Astrocyte (in vitro differentiated cells and primary cell): ENCODE measurements around the gene NR4A2. TPM values are rescaled to one million over a fixed set of nuclear protein-coding genes. Genes with fewer than 3 reads are reported as not detected.

Experiments
- DNase-seq: peaks from one replicate; pipeline ENCODE4 v3.0.0-alpha.2; 2010; ENCODE audit warnings: low read depth
- FAIRE-seq: peaks from 2 replicates; lab custom pipeline; 2011; peaks lifted over from hg19 to GRCh38; lab: Jason Lieb, UNC
- H2AFZ ChIP-seq: 2 replicates; pipeline ENCODE4 v1.6.0; 2012; ENCODE audit warnings: low read depth, low read length, inconsistent platforms
- H3K27ac ChIP-seq: 2 replicates; pipeline ENCODE4 v1.5.1; 2011; ENCODE audit warnings: low read depth, low read length, inconsistent platforms
- H3K27me3 ChIP-seq: 2 replicates; pipeline ENCODE4 v1.6.0; 2011; ENCODE audit warnings: low read length, inconsistent platforms; ENCODE audit not compliant: insufficient read depth
- H3K36me3 ChIP-seq: 2 replicates; pipeline ENCODE4 v1.5.1; 2011; ENCODE audit warnings: low read length, inconsistent platforms; ENCODE audit not compliant: insufficient read depth
- H3K4me1 ChIP-seq: 2 replicates; pipeline ENCODE4 v1.5.1; 2011; ENCODE audit warnings: low read length, inconsistent platforms; ENCODE audit not compliant: insufficient read depth
- H3K4me2 ChIP-seq: 2 replicates; pipeline ENCODE4 v1.6.0; 2012; ENCODE audit warnings: low read length, inconsistent platforms
- H3K4me3 ChIP-seq: 2 replicates; pipeline ENCODE4 v1.5.1; 2011; ENCODE audit warnings: low read depth, mild to moderate bottlenecking, low read length, inconsistent platforms; ENCODE audit not compliant: insufficient read depth
- H3K79me2 ChIP-seq: 2 replicates; pipeline ENCODE4 v1.6.0; 2012; ENCODE audit warnings: mild to moderate bottlenecking, low read length, inconsistent platforms; ENCODE audit not compliant: insufficient read depth
- H3K9ac ChIP-seq: 2 replicates; pipeline ENCODE4 v1.6.0; 2012; ENCODE audit warnings: mild to moderate bottlenecking, low read length, inconsistent platforms
- H3K9me3 ChIP-seq: 2 replicates; pipeline ENCODE4 v1.5.1; 2012; ENCODE audit warnings: low read depth, mild to moderate bottlenecking, low read length, inconsistent platforms; ENCODE audit not compliant: insufficient read depth
- H4K20me1 ChIP-seq: 2 replicates; pipeline ENCODE4 v1.6.0; 2012; ENCODE audit warnings: low read length, inconsistent platforms; ENCODE audit not compliant: insufficient read depth
- H3K27ac Mint-ChIP-seq: one replicate; pipeline ENCODE4 v1.8.0; 2021; ENCODE audit warnings: mild to moderate bottlenecking, mixed read lengths; ENCODE audit not compliant: unreplicated experiment
- H3K27me3 Mint-ChIP-seq: one replicate; pipeline ENCODE4 v1.8.0; 2021; ENCODE audit warnings: low read depth, mixed read lengths; ENCODE audit not compliant: unreplicated experiment
- H3K36me3 Mint-ChIP-seq: one replicate; pipeline ENCODE4 v1.8.0; 2021; ENCODE audit warnings: low read depth, mixed read lengths; ENCODE audit not compliant: unreplicated experiment
- H3K4me1 Mint-ChIP-seq: one replicate; pipeline ENCODE4 v1.8.0; 2021; ENCODE audit warnings: low read depth, mixed read lengths; ENCODE audit not compliant: unreplicated experiment
- H3K4me3 Mint-ChIP-seq: one replicate; pipeline ENCODE4 v1.8.0; 2021; ENCODE audit warnings: mild to moderate bottlenecking, moderate library complexity, mixed read lengths; ENCODE audit not compliant: unreplicated experiment
- H3K9me3 Mint-ChIP-seq: one replicate; pipeline ENCODE4 v1.8.0; 2021; ENCODE audit warnings: mild to moderate bottlenecking, mixed read lengths; ENCODE audit not compliant: unreplicated experiment
- CTCF ChIP-seq: IDR thresholded peaks from 2 replicates; pipeline ENCODE4 v1.5.1; 2011; ENCODE audit warnings: low read depth, mild to moderate bottlenecking, inconsistent platforms, low read length, moderate library complexity; ENCODE audit not compliant: insufficient read depth
- EZH2 ChIP-seq: IDR thresholded peaks from 2 replicates; pipeline ENCODE4 v1.6.1; 2012; ENCODE audit warnings: mild to moderate bottlenecking, low read length, inconsistent platforms; ENCODE audit not compliant: insufficient read depth
- total RNA-seq: library from RNA; stranded (reverse); gene quantifications from 2 replicates; pipeline ENCODE4 v1.2.1, GENCODE V29; 2021

NR4A2 gene
- total RNA-seq, 1 donor from 2014 or later = 1.3 TPM

GRCh38 chr2:156334496-156335478 is 2.3 kb upstream of the NR4A2 start:
- peaks cover 3% of the 10 kb centered on the region for H3K9me3 Mint-ChIP-seq
- DNase-seq = peak; percentile 92
- H3K36me3 Mint-ChIP-seq = peaks cover 5% of the 10 kb centered on the region
- no peak for FAIRE-seq
- Histone ChIP-seq H3K27ac (peak overlapping the region; percentile 99), H3K4me1 (peaks cover 24% of the 10 kb centered on the region), H2AFZ (peak overlapping the region; percentile 68), H3K4me3 (peak overlapping the region; percentile 80), H3K4me2 (peak overlapping the region; percentile 100), H3K9ac (peak overlapping the region; percentile 96), H3K79me2 (no peaks in the 10 kb centered on the region), H4K20me1 (no peaks in the 10 kb centered on the region), H3K9me3 (no peaks in the 10 kb centered on the region), H3K36me3 (no peaks in the 10 kb centered on the region), H3K27me3 (peaks cover 17% of the 10 kb centered on the region)
- H3K27me3 Mint-ChIP-seq = peaks cover 4% of the 10 kb centered on the region
- H3K4me1 Mint-ChIP-seq = peaks cover 6% of the 10 kb centered on the region
- H3K4me3 Mint-ChIP-seq = peak overlapping the region; percentile 94
- no peak for TF ChIP-seq EZH2
- no peak for TF ChIP-seq CTCF
- H3K27ac Mint-ChIP-seq = peak overlapping the region; percentile 96

GRCh38 chr2:156333951-156334495 is 1.5 kb upstream of the NR4A2 start:
- TF ChIP-seq CTCF (no peak), EZH2 (no peak)
- peak overlapping the region; percentile 96 for H3K27ac Mint-ChIP-seq
- Histone ChIP-seq H3K27me3 (peaks cover 25% of the 10 kb centered on the region), H3K27ac (peak overlapping the region; percentile 99), H3K9me3 (no peaks in the 10 kb centered on the region), H3K4me3 (peak overlapping the region; percentile 80), H3K9ac (peak overlapping the region; percentile 96), H3K4me2 (peak overlapping the region; percentile 100), H3K36me3 (no peaks in the 10 kb centered on the region), H2AFZ (peak overlapping the region; percentile 67), H4K20me1 (no peaks in the 10 kb centered on the region), H3K4me1 (peaks cover 24% of the 10 kb centered on the region), H3K79me2 (no peaks in the 10 kb centered on the region)
- H3K4me3 Mint-ChIP-seq = peak overlapping the region; percentile 94
- H3K9me3 Mint-ChIP-seq = peaks cover 4% of the 10 kb centered on the region
- FAIRE-seq (no peak), DNase-seq (peak; percentile 44)
- peaks cover 6% of the 10 kb centered on the region for H3K4me1 Mint-ChIP-seq
- H3K27me3 Mint-ChIP-seq = peaks cover 4% of the 10 kb centered on the region
- H3K36me3 Mint-ChIP-seq = peaks cover 5% of the 10 kb centered on the region
